Right atrium auricular region (tissue), 2 donors: ENCODE results near the gene ZNF512B. TPM values are rescaled to one million over a fixed set of nuclear protein-coding genes. Genes with fewer than 3 reads are reported as not detected.

Experiments used
- DNase-seq: peaks from one replicate; pipeline ENCODE4 v3.0.0-alpha.2; 2019; ENCODE audit warnings: low spot score
- H3K27ac ChIP-seq, 2 donors: fragments of 200-600 bp; sonication (generic); 1 replicate in 1 of 2; 2 replicates in 1 of 2; pipeline ENCODE4 v1.5.1; 2016 to 2019
- H3K27me3 ChIP-seq, 2 donors: fragments of 200-600 bp; sonication (generic); one replicate each; pipeline versions ENCODE4 v1.5.1 to v1.6.0; 2017 to 2019
- H3K36me3 ChIP-seq: fragments of 200-600 bp; sonication (generic); one replicate; pipeline ENCODE4 v1.5.1; 2016
- H3K4me1 ChIP-seq, 2 donors: fragments of 200-600 bp; sonication (generic); one replicate each; pipeline versions ENCODE4 v1.5.1 to v1.6.0; 2017 to 2019
- H3K4me3 ChIP-seq, 2 donors: fragments of 200-600 bp; sonication (generic); 1 replicate in 1 of 2; 2 replicates in 1 of 2; pipeline ENCODE4 v1.5.1; 2017 to 2019; ENCODE audit warnings: mild to moderate bottlenecking in 1 of 2, moderate library complexity in 1 of 2
- H3K9me3 ChIP-seq, 2 donors: fragments of 200-600 bp; sonication (generic); one replicate each; pipeline ENCODE4 v1.5.1; 2019
- total RNA-seq, 2 donors: library from RNA; depleted of rRNA; stranded (reverse); fragments of >200 nt; gene quantifications; one replicate each; pipeline ENCODE4 v1.1.0, GENCODE V29; 2016
- TF ChIP-seq, protein P1 (sequence below), 2 donors: fragments of 200-600 bp; sonication (generic); IDR thresholded peaks; one replicate each; pipeline ENCODE4 v1.5.1; 2019; ENCODE audit warnings: antibody characterized with exemption in 2 of 2

Gene ZNF512B
- total RNA-seq, 2 donors from 2014 or later = 7.0 to 8.3 TPM

DNA sequence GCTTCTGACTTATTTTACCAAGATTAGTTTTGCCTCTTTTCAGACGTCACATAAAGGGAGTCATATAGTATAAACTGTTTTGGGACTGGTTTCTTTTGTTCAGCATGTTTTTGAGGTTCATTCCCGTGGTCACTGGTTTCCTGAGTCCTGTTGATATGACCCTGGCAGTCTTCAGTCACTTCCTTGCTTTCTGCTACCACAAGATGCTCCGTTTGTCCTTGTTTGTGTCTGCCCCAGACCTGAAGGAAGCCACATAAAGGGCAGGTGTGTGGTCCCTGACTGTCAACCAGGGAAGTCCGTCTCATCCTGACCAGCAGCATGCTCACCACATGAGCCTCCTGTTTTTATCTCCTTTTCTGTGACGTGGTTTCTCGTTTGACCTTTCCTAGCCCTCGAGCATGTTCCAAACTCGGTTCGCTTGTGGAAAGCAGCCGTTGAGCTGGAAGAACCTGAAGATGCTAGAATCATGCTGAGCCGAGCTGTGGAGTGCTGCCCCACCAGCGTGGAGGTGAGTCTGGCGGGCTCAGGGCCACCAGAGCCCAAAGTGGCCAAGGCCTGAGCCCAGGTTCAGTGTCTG lies 40.2 kb upstream of the ZNF512B start:
- H3K4me3 ChIP-seq = no peak overlapping the region
- no peaks in the 10 kb centered on the region for H3K27me3 ChIP-seq
- TF ChIP-seq, protein P1, sequence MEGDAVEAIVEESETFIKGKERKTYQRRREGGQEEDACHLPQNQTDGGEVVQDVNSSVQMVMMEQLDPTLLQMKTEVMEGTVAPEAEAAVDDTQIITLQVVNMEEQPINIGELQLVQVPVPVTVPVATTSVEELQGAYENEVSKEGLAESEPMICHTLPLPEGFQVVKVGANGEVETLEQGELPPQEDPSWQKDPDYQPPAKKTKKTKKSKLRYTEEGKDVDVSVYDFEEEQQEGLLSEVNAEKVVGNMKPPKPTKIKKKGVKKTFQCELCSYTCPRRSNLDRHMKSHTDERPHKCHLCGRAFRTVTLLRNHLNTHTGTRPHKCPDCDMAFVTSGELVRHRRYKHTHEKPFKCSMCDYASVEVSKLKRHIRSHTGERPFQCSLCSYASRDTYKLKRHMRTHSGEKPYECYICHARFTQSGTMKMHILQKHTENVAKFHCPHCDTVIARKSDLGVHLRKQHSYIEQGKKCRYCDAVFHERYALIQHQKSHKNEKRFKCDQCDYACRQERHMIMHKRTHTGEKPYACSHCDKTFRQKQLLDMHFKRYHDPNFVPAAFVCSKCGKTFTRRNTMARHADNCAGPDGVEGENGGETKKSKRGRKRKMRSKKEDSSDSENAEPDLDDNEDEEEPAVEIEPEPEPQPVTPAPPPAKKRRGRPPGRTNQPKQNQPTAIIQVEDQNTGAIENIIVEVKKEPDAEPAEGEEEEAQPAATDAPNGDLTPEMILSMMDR (IDR thresholded peaks at IDR 0.05) = no peak
- H3K9me3 ChIP-seq = no peaks in the 10 kb centered on the region
- no peak for DNase-seq
- peaks cover 65% of the 10 kb centered on the region for H3K36me3 ChIP-seq
- H3K27ac ChIP-seq = no peak overlapping the region
- no peaks in the 10 kb centered on the region for H3K4me1 ChIP-seq

DNA sequence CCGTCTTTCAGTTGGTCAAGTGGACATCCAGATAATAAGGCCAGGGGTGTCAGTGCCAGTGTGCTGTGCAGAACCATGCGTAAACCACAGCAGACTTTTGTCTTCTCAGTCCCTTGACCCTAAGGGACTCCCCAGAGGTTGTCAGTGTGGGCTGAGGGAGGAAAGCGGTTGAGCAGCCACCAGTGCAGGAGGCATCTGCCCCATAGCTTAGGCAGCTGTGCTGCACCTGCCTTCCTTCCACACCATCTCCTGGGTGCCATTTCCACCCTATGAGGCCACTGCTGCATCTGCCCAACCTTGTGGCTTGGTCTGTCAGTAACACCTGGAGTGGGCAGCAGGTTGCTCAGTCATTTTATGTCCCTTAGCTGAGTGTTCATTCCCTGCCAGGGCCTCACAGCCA lies 37.2 kb upstream of the ZNF512B start:
- Histone ChIP-seq H3K27me3 (no peaks in the 10 kb centered on the region), H3K27ac (no peak overlapping the region), H3K36me3 (peaks cover 71% of the 10 kb centered on the region), H3K4me1 (no peaks in the 10 kb centered on the region), H3K9me3 (no peaks in the 10 kb centered on the region), H3K4me3 (no peak overlapping the region)
- TF ChIP-seq, protein P1 (IDR thresholded peaks at IDR 0.05) = no peak
- DNase-seq = no peak

DNA sequence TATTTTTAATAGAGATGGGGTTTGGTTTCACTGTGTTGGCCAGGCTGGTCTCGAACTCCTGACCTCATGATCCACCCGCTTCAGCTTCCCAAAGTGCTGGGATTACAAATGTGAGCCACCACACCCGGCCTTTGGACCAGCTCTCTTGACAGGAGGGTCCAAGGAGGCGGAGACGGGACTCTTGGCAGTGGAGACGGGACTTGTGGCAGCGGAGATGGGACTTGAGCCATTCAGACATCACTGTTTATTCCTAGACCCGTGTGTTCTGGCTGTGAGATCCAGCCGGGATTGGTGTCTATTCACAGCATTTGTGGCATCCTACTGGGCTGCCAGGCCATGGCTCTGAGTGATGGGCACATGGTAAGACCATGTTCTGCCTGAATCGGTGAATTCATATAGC lies 36.8 kb upstream of the ZNF512B start:
- H3K4me3 ChIP-seq = no peak overlapping the region
- TF ChIP-seq, protein P1 (IDR thresholded peaks at IDR 0.05) = no peak
- H3K27me3 ChIP-seq = no peaks in the 10 kb centered on the region
- H3K27ac ChIP-seq = no peak overlapping the region
- H3K4me1 ChIP-seq = no peaks in the 10 kb centered on the region
- H3K9me3 ChIP-seq = no peaks in the 10 kb centered on the region
- H3K36me3 ChIP-seq = peaks cover 73% of the 10 kb centered on the region
- DNase-seq = no peak

DNA sequence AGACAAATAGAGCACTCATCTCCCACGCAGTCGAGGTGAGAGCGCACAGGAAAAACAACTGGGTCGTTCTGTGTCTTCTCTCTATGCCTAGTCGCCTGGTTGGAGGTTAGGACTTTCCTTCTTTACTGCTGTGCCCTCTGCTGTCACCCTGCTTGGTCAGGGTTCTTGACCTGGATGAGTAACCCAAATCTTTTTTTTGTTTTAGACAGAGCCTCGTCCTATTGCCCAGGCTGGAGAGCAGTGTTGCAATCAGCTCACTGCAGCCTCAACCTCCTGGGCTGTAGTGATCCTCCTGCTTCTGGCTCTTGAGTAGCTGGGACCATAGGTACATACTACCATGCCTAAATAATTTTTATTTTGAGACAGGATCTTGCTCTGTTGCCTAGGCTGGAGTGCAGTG lies 35.7 kb upstream of the ZNF512B start:
- H3K9me3 ChIP-seq = no peaks in the 10 kb centered on the region
- no peak overlapping the region for H3K4me3 ChIP-seq
- no peak for DNase-seq
- TF ChIP-seq, protein P1 (IDR thresholded peaks at IDR 0.05) = no peak
- no peaks in the 10 kb centered on the region for H3K4me1 ChIP-seq
- H3K36me3 ChIP-seq = peaks cover 73% of the 10 kb centered on the region
- no peak overlapping the region for H3K27ac ChIP-seq
- H3K27me3 ChIP-seq = no peaks in the 10 kb centered on the region

DNA sequence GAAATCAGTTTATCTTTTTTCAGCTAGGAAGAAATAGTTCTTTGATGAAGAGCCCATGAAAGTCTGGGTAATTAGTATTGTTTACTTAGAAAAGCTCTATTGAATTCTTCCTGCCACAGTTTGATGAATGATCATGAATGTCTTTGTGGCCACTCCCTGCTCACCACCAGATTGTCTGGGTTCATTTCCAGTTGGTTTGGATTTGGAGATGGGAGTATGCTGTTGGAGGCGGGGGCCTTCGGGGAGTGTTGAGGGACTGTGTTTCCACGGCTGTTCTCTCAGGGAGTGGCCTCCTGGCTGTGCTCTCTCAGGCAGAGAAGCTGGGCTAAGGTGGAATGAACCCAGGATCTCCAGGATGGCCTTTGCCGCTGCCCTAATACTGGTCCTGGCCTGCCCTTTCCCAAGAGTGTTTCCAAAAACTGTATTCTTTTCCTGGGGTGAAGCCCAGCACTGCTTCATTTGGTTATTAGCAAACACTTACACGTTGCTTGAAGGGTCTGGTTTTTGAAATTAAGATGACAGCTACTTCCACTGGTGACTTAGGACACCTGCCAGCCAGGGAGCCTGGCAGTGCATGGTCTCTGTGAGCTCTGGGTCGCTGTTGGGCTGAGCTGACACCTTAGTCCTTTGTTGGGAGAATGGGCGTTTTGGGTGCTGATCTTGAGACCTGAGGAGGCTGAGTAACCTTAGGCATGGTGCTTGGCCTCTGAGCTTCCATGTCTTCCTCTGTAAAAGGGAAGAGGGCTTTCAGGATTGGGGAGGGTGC lies 34.4 kb upstream of the ZNF512B start:
- Histone ChIP-seq H3K27me3 (no peaks in the 10 kb centered on the region), H3K27ac (no peak overlapping the region), H3K4me3 (no peak overlapping the region), H3K4me1 (no peaks in the 10 kb centered on the region), H3K36me3 (peaks cover 79% of the 10 kb centered on the region), H3K9me3 (no peaks in the 10 kb centered on the region)
- TF ChIP-seq, protein P1 (IDR thresholded peaks at IDR 0.05) = no peak
- DNase-seq = no peak
